GM18868 (cell line): ENCODE measurements around the gene CLC.
"Not testable (repeated sequence)": the region's sequence is repeated elsewhere in the genome, so short reads cannot be mapped to it uniquely, and the experiment has no call there.

Experiments
- ATAC-seq: cut with Tn5 transposase; IDR thresholded peaks from one replicate; pipeline ENCODE4 v1.9.1; 2021; ENCODE audit warnings: mild to moderate bottlenecking, moderate library complexity; ENCODE audit not compliant: unreplicated experiment

CLC gene

GRCh38 chr19:39737891-39738290, at the start of gene CLC:
Gene CLC, minus strand, starts transcription at chr19:39738029. Its CDS starts 77 bp downstream, at chr19:39737952.
- ATAC-seq, result no peak

DNA sequence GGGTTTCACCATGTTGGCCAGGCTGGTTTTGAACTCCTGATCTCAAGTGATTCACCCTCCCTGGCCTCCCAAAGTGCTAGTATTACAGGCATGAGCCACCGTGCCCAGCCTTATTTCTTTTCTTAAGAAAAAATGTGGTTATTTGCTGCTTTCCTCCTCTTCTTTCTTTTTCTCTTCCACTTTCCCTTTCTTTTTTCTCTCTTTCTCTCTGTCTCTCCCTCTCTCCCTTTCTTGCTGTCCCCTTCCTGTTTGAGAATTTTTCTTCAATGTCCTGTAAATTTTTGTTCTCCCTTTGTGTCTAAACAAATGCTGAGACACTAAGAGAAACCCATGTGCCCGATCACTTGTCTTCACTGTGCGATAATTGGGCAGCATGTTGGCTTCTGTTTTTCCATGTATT, 43.1 kb upstream of the CLC start:
- no peak for ATAC-seq

GRCh38 chr19:39778763-39779162, 40.9 kb upstream of the CLC start, which contains the start of gene LEUTX:
Gene LEUTX, plus strand, starts transcription at chr19:39778854. Its CDS starts 67 bp downstream, at chr19:39778921.
- ATAC-seq, result no peak

DNA sequence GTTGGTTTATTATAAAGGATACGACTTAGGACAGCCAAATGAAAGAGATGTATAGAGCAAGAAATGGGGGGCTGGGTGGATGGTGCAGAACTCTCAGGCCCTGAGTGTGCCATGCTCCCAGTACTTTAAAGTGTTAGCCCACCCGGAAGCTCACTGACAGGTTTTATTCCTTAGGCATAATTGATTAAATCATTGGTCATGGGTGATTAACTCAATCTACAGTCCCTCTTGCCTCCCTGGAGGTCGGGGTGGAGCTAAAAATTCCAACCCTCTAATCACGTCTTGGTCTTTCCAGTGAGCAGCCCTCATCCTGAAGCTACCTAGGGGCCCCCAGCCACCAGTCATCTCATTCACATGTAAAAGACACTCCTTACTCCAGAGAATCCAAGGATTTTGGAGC, 31.0 kb upstream of the CLC start:
- ATAC-seq, result no peak

DNA sequence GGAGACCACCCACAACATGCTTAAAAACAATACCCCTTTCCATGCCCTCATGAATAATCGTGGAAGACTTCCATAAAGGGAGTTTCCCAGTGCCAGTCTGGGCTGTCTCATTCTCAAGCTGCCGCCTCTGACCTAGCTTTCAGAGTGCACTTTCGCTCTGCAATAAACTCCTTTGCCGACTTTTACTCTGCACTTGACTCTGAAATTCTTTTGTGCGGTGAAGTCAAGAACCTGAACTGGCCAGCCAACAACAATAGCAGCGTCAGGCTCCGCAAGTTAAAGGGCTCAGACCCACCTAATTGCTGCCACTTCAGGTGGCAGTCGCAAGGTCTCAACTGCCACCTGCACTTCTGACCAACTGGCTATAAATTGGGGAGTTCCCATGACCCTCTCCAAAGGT, 30.5 kb upstream of the CLC start:
- no peak for ATAC-seq

GRCh38 chr19:39765091-39766076, 27.6 kb upstream of the CLC start:
- ATAC-seq, result no peak

DNA sequence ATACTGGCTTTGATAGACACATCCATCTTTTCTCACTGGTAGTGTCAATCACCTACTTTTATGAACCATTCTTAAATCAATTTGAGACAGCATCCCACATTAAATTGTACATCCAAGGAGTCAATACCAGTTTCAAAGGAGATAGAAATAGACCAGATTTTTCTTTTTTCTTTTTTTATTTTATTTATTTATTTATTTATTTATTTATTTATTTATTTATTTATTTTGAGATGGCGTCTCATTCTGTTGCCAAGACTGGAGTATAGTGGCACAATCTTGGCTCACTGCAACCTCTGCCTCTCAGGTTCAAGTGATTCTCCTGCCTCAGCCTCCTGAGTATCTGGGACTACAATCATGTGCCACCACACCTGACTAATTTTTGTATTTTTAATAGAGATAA, 24.0 kb upstream of the CLC start:
- ATAC-seq, result not testable (repeated sequence)

- no peak for ATAC-seq
Observed at GRCh38 chr19:39759457-39760184, 21.8 kb upstream of the CLC start.

- no peak for ATAC-seq
Observed at GRCh38 chr19:39754971-39755370, 17.1 kb upstream of the CLC start.

GRCh38 chr19:39754544-39754943, 16.7 kb upstream of the CLC start:
- no peak for ATAC-seq

- ATAC-seq, result no peak
Observed at GRCh38 chr19:39752795-39753194, 15.0 kb upstream of the CLC start.

- ATAC-seq, result no peak
Observed at GRCh38 chr19:39752390-39752789, 14.6 kb upstream of the CLC start.

- ATAC-seq, result no peak
Observed at GRCh38 chr19:39749981-39750380, 12.2 kb upstream of the CLC start.

GRCh38 chr19:39746836-39747529, 9.2 kb upstream of the CLC start:
- ATAC-seq, result no peak

GRCh38 chr19:39745643-39746042, 7.8 kb upstream of the CLC start:
- no peak for ATAC-seq

- no peak for ATAC-seq
Observed at GRCh38 chr19:39740395-39740794, 2.6 kb upstream of the CLC start.

DNA sequence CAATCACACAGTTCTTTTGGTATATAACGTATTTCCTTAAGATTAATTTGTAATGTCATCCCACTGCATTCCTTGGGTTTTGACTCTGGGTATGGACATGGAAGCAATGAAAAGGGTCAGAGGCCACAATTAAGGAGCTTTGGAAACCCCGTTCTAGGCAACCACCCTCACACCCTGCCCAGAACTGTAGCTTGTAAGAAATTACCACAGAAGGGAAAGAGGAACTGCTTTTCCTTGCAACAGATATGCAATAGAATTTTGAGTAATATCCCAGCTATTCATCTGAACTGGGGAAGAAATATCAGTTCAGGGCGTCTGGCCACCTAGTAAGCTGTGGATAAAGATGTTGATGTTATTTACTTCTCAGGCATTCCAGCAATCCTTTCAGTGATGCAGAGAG, 985 bp upstream of the CLC start:
- ATAC-seq, result no peak

DNA sequence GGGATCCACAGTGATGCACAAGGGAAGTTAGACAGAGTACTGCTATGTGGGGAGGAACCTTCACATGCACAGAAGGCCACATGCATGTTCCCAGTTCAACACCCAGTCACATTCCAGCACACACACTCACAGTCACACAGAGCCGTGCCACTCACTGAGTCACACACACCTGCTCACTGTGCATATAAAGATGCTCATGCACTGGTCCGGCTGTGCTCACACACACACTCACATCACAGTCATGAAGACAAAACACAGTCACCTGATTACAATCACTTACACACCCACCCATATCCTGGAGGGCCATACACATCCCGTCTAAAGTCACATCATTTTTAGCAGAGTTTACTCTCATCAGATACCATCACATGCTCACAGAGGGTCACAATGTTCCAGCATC, 478 bp downstream of the CLC start:
- ATAC-seq, result no peak

GRCh38 chr19:39736088-39736487, 1.7 kb downstream of the CLC start:
- no peak for ATAC-seq

- ATAC-seq, result no peak
Observed at GRCh38 chr19:39735688-39736087, 2.1 kb downstream of the CLC start.

DNA sequence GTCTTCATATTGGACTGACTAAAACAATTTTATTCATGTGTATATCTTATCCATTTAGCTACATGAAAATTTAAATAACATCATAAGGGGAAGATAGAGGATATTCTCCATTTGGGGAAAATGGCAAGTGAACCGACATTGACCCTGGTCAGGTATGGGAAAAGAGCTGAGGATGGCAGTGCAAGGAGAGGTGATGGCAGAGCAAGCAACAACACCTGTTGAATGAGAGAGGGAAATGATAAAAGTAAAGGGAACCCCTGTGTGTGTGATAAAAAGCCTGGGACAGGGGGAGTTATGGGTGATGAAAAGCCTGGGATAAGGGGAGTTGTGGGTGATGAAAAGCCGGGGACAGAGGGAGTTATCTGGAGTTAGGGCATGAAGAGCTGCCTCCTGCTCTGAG, 4.0 kb downstream of the CLC start:
- no peak for ATAC-seq
